GM18517 (cell line): ENCODE data around the gene TSPAN17.
"Not testable (repeated sequence)": the region's sequence is repeated elsewhere in the genome, so short reads cannot be mapped to it uniquely, and the experiment has no call there.

Experiments
- ATAC-seq: cut with Tn5 transposase; IDR thresholded peaks from one replicate; pipeline ENCODE4 v1.9.1; 2021; ENCODE audit warnings: mild to moderate bottlenecking, moderate library complexity; ENCODE audit not compliant: unreplicated experiment

TSPAN17 gene, protein sequence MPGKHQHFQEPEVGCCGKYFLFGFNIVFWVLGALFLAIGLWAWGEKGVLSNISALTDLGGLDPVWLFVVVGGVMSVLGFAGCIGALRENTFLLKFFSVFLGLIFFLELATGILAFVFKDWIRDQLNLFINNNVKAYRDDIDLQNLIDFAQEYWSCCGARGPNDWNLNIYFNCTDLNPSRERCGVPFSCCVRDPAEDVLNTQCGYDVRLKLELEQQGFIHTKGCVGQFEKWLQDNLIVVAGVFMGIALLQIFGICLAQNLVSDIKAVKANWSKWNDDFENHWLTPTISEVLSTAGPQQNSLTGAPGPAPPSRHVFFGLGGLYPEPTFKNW

DNA sequence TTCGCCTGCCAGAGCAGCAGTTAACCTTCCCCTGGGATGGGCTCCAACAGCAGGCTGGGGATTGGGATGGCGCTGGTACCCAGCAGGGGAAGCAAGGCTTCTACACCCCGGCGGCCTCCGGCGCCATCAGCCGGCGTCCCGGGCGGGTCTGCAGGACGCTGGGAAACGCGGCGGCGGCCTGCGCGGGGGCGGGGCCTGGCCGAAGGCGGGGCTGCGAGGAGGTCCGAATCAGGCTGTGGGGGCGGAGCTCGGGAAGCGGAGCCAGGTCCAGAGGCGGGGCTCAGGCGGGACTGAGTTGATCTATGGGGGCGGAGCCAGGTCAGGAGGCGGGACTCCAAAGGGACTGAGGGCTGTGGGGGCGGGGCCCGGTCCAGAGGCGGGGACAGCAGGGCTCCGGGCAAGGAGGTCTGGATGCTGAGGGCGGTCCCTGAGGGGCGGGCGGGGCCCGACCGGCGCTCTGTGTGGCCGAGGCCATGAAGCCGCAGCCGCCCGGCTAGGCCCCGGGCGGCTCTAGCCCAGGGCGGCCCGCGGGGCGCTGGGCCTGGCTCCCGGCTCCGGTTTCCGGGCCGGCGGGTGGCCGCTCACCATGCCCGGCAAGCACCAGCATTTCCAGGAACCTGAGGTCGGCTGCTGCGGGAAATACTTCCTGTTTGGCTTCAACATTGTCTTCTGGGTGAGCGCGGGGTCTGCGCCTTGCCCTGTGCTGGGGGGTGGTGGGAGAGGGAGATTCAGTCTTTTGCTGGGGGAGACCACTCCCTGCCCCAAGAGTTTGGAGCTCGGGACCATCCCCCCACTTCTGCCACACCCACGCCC lies at the start of gene TSPAN17:
Gene TSPAN17, plus strand, starts transcription at position 455 of the 813 bp plus-strand sequence. Its CDS starts 132 bp downstream, at position 587.
- ATAC-seq = peak; percentile 96

DNA sequence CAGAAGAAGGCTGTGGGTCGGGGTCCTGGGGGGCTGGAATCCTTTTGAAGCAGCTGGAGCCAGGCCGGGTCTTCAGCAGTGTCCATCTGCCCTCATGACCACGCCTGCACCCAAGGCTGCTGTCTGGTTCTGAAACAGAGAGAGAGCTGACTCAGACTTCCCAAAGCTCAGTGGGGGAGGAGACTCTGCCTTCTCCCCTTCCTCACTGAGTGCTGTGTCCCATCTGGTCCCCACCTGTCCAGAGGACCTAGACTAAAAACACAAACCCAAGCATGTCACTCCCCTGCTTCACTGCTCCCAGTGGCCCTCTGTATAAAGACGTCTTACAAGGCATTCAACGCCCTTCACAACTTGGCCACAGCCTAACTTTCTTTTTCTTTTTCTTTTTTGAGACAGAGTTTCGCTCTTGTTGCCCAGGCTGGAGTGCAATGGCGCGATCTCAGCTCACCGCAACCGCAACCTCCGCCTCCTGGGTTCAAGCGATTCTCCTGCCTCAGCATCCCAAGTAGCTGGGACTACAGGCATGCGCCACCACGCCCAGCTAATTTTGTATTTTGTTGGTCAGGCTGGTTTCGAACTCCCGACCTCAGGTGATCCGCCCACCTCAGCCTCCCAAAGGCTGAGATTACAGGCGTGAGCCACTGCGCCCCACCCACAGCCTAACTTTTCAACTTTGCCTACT lies 47.4 kb upstream of the TSPAN17 start:
- ATAC-seq = not testable (repeated sequence)

DNA sequence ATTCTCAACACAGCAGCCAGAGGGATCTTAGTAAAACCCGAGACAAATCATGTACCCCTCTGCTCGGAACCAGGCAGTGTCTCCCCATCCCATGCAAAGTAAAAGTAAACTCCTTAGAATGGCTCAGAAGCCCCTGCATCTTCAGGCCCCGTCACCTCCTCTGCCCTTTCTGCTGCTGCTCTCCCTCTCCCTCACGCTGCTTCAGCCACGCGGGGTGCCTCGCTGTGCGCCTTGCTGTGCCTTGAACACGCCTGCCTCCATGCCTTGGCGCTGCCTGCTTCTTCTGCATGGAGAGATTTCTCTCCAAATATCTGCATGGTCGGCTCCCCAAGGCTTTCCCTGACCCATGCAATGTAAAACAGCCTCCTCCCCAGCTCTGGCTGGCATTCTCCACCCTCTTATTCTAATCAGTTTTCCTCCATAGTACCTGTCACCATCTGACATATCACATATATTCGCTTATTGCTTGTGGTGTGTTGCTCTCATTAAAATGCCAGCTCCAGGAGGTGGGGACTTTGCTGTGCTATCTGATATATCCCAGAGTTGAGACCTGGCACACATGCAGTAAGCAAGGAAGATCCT lies 45.3 kb upstream of the TSPAN17 start:
- ATAC-seq = no peak

DNA sequence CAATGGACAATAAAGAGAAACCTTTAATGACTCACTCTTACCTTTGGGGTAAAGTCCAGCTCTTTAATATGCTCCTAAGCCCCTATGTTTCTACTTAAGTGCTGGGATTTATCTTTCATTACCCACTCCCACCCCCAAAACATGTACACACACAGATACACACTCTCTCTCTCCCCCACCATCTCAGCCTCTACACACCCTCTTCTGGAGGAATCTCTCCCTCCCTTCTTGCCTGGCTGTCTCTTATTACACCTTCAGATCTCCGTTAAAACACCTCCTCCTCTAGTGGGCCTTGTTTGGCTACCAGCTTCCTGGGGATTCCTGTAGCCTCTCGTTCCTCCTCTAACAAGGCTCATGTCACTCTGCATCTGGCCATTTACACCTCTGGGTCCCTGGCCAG lies 44.2 kb upstream of the TSPAN17 start:
- no peak for ATAC-seq

DNA sequence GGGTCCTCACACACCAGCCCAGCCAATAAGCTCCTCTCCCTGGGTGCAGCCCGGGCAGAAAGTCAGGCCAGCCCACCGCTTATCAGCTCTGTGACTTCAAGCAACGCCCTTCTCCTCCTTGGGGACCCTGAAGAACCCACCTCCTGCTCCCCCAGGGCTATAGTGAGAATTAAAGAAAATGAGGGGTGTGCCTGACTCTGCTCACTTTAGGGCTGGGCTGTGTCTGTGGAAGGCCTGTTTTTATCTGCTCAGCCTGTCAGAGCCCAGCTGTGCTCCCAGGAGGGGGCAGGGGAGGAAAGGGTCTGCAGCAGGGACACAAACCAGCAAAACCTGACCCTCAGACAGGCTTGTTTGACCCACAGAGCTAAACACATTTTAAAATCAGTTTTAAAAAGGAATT lies 41.3 kb upstream of the TSPAN17 start:
- ATAC-seq = no peak

DNA sequence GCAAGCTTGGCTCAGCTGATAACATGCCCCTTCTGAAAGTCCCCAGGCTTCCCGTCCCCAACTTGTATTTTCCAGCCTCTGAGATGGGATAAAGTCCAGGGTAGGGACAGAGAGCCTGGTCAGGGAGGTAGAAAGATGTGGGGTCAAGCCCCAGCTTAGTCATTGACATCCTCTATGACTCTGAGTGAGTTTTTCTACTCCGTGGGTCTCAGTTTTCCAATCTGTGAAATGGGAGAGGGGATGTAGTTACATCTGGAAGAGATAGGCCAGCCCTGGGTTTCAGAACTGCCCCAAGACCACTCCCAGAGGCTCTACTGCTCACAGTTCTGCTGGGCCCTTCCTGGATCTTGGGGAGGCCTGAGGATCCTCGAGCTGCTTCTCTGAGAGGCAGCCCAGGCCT lies 40.4 kb upstream of the TSPAN17 start:
- ATAC-seq = no peak

DNA sequence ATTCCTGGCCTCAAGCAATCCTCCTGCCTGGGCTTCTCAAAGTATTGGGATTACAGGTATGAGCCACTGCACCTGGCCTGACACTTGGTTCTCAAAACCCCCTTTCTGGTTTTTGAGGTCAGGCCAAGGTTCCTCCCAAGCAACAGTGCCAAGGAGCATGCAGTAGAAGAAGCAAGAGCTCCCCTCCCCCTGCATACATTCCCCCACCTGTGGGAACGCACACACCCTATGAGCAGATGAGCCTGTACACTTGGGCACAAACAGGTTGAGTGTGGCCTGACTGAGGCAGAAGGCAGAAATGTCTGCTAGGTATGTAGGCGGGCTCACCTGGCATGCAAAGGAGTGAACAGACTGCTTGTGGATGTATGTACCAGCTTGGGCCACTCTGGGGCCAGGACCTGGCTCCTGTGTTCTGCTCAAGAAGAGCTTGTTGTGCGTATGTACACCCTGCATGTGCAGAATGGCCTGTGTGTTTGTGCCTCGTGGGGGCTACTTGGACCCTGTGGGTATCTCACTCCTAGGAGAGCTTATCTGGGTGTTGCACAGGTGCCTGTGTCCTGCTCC lies 39.1 kb upstream of the TSPAN17 start:
- no peak for ATAC-seq

DNA sequence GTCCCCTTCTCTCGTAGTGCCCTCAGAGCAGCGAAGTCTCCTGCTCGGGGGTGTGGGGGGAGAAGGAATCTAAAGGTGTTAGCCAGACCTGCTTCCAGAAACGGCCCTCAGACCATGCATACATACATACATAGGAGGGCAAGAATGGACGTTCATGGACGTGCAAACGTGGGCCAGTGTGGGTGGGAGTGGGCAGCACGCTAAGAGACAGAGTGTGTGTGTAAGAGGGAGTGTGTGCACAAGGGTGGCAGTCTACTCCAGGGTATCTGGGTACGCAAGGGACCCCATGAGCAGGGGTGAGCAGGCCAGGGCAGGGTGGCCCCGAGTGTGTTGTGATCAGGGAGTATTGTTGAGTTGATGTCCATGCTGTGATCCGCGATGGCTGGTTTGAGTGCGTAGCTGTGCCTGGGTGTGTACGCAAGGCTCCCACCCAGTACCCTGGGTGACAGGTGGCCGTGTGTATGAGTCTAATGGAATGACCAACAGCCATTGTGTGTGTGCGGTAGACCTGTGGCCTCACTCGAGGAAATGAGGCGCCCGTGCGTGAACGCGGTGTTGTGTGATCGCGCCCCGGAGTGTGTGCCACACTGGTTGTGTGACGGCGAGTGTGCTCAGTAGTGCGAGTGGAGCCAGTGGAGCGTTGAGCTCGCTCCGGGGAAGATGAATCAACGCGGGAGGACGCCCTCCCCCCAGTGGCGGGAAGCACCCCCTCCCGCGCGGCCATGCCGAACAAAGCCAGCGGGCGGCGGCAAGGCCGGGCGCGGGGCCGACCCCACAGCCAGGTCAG lies 38.2 kb upstream of the TSPAN17 start:
- peak; percentile 30 for ATAC-seq

DNA sequence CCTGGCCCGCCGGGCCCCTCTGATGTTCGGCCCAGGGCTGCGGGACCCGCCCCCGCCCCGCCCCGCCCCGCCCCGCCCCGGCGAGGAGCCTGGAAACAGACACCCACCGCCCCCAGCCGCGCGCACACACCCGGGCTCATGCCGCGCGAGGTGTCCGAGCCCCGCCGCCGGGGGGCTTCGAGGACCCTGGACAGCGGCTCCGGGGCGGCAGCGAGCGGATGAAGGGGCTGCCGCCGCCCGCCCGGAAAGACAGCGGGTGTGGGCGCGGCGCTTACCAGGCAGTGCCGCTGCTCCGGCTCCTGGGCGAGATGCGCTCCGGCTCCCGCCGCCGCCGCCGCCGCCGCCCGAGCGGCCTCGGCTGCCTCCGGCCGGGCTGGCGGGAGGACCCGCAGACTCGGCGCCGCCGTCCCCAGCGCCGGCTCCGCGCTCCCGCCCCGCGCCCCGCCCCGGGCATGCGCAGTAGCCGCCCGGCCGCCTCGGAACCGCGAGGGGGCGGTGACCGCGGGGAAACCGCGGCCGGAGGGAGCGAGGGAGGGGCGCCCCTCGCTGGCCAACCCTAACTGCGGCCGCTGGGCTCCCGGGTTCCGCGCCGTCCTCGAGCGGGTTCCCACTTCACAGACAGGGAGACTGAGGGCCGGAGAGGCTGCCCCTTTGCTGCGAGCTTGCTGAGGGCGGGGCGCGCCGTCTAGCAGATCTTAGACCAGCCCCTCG lies 37.4 kb upstream of the TSPAN17 start, which contains the start of gene GPRIN1:
Gene GPRIN1, minus strand, starts transcription at position 433 of the 711 bp plus-strand sequence. CDS start 10,322 bp downstream, outside the sequence.
- peak; percentile 59 for ATAC-seq

DNA sequence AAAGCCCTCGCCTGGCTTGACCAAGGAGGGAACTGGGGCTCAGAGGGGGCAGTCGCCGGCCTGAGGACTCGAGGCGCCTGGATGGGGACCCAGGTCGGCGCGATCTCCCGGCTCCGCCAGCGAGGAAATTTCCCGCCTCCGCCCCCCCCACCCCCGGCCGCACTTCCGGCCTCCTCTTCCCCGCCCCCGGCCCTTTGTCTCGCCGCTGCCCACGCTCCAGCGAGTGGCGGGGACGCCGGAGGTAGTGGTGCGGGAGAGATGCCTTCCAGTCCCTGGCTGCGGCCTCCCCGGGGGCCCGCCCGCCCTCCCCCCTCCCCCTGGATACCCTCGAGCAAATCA lies 36.9 kb upstream of the TSPAN17 start:
- ATAC-seq = no peak

DNA sequence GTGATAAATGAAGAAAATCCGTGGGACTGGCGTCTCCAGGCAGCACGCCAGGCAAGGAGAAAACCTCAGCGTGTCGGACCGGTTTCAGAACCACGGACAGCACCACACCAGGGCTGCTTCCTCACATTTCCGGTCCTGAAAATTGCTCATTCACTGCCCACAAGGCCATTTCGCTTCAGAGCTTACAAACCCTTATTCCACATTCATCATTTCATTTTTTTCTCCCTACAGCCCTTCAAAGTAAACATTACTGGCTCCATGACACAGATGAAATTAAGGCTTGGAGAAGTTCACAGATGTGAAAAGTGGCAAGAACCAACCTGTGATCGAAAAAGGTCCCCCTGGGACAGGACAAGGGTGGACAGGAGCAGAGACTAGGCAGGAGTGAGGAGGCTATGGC lies 35.8 kb upstream of the TSPAN17 start:
- no peak for ATAC-seq

DNA sequence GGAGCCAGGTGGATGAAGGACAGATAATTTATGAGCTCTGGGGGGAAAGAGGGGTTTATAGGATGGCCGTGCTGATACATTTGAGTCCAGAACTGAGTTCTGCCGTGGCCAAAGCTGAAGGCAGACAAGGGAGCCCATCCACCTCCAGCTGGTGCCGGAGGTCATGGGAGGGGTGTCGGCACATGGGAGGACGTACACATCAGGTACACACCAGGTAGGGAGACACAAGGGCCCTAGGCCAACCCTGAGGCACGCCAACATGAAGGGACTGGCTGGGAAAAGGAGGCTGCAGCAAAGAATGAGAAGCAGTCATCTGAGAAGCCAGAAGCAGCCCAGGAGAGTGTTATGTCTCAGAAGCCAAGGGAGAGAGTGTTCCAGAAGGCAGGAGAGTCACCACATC lies 35.3 kb upstream of the TSPAN17 start:
- ATAC-seq = no peak

DNA sequence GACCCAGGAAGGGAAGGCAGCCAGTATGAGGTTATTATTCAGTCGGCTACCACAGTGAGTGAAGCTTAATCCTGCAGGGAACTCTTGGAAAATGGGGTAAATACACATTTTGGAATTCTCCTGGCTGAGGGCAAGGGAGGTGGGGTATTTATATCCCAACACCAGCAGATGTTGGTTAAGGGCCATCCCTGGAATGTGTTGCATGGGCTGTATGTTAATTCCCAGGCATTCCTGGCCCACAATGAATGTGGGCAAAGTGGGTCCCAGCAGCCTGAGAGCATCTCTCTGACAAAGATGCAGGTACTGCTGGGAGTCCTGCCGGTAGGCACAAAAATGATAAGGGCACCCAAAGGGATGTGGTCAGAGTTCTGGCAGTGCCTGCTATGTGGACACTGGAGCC lies 34.4 kb upstream of the TSPAN17 start:
- ATAC-seq = no peak

DNA sequence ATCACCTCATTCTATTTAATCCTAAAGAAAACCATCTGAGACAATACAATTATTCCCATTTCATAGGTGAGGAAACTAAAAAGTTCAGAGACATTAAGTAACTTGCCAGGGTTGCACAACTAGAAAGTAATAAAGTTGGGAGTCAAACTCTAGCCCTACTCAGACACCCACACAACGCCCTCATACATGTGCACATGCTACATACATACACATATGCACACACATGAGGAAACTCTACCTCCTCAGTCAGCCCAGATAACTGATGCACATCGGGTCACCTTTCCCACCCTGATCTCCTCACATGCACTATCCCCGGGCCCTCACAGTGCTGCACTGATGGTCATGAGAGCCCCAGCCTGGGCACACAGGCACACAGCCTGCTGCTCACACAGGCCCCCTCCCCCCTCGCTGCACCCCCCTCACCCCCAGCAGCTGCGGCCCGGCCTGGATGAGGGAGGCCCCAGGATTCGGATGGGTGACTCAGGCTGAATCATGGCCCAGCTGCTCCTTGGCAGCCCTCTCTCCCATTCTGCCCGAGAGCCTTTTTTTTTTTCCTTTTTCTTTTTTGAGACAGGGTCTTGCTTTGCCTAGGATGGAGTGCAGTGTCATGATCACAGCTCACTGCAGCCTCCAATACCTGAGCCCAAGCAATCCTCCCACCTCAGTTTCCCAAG lies 32.3 kb upstream of the TSPAN17 start:
- no peak for ATAC-seq

DNA sequence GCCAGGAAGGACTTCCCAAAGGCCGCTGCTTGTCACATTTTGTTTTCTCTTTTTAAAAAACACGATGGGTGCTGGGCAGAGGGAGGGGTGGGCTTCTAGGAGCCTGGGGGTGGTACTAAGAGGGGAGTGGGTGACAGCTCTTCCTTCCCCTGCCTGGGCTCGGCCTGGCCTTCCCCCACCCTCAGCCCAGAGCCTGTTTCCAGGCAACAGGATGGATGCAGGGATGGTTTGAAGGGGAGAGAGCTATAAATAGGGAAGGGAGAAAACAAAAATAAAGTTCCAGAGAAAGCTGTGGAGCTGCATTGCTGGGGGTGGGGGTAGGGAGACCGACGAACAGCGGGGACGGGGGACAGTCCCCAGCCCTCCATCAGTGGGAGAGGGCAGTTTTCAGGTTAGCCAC lies 30.8 kb upstream of the TSPAN17 start:
- ATAC-seq = no peak

DNA sequence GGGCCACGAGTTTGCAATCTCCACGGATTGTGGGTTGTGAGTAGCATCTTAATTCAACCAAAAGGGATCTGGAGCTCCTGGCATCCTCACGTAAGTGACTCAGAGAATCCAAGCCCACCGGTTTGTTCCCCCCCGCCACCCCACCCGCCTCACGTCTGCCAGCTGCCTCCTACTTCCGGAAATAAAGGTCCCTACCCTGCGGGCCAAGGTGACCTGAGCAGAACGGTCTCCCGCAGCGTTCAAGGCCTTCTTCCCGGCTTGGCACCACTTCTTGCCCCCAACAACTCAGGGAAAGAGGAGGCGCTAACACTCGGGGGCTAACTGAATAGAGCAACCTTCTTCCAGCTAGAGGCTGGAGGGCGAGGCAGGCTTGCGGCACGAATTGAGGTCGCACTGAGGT lies 28.5 kb upstream of the TSPAN17 start:
- ATAC-seq = no peak

DNA sequence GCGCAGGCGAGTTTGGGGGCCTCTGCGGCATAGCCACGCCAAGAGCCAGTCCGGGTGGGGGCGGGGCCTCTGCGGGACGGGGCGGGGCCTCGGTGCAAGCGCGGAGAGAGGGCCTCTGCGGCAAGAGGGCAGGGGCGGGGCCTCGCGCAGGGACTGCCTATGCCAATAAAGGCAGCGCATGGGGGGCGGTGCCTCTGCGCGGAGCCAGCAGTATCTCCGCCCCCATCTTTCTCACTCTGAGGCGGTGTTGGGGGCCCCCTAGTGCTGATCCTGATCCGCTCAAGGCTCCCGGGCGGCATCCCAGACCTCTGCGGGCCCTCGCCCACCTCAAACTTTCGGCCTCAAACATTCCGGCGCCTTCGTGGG lies 28.1 kb upstream of the TSPAN17 start:
- ATAC-seq = no peak

DNA sequence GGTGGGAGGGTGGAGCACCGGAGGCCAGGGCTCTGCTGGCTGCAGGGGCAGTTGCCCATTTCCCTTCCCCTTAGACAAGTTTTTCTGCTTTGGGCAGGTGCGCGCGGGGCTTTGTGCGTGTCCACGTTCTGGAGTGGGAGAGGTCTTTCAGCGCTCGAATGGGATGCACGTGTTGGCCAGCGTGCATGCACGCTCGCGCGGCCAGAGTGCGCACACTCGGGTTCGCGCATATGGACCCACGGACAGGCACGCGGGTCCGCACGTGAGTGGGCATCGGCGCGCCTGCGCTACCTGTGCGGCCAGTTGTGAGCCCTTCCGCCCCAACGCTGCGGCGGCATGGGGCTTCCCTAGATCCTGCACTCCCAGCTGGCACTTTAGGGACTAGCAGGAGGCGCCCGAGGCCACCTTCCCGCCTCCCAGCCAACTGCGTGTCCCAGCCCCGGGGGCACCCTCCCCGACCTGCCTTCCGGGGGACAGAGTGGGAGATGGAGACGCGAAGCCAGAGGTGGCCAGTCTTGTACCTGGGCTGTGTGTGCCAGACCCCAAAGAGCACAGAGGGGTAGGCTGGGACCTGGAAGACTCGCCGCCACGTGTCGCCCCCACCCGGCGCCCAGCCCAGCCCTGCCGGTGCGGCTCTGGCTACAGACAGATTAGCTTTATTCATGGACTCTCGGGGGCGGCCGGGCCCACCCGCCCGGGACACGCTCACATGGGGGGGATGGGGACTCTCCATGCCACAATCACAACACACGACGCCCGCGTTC lies 27.5 kb upstream of the TSPAN17 start:
- no peak for ATAC-seq
